ENCODE data around the gene CYP4B1.

- TF ChIP-seq CTCF (conservative IDR thresholded peaks at IDR 0.05) (no peak), ZFX (IDR thresholded peaks at IDR 0.05) (no peak)
These were observed 30.4 kb upstream of the CYP4B1 start for GRCh38 chr1:46768445-46768844.
